COLO829 (cell line): ENCODE measurements around the gene MLPH.
A peak's percentile ranks its signal among the peaks of the same experiment; 100 is the strongest.

Source experiments
- DNase-seq: peaks from one replicate; pipeline ENCODE4 v3.0.0; 2012; ENCODE audit warnings: low spot score

The MLPH gene

DNA sequence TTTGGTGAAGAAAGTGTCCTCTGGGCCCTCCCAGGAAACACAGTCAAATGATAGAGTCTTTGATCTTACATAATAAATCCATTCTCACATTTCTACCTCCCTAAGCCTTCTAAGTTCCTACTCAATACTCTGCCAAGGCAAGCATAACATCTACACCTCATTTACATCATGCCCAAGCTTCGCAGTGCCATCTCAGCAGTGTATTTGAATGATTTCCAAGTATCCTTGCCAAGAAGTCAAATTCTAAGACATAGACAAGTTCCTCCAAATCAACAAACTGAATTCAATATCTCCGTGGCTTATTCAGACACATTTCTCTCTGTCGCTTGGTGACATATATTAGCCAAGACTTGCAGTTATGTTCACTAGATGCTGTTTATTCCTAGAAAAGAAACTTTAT, 8.1 kb upstream of the MLPH start:
- DNase-seq = no peak

DNA sequence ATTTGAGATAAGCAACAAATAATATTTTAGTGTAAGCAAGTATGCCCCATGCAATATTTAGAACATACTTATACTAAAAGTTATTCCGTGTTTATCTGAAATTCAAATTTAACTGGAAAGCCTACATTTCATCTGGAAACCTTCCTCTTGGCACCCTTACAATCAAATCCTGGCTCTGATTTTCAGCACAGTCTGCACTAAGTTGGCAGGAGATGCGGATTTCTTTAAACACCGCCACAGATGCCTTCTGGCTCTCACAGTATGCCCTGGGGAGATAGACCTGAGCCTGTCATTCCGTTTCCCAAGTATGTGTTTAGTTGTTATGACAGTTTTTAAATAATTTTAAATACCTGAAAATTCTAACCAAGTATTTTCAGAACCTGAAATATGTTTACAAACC, 7.3 kb upstream of the MLPH start:
- DNase-seq = no peak

DNA sequence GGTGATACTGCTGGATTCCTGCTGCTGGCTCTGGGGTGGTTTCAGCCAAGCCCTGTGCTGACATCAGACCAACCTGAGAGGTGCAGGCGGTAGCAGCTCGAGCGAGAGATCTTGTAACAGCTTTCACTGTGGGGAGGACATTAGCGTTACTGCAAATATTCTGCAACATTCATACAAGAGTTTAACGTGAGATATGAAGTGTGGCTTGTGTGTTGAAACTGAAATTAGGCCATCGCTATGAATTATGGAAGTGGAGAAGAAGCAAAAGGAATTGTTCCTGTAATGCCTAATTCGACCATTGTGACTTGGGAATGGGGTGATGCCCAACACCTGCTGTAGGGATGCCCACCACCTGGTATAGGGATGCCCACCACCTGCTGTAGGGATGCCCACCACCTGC, 6.5 kb upstream of the MLPH start:
- no peak for DNase-seq

DNA sequence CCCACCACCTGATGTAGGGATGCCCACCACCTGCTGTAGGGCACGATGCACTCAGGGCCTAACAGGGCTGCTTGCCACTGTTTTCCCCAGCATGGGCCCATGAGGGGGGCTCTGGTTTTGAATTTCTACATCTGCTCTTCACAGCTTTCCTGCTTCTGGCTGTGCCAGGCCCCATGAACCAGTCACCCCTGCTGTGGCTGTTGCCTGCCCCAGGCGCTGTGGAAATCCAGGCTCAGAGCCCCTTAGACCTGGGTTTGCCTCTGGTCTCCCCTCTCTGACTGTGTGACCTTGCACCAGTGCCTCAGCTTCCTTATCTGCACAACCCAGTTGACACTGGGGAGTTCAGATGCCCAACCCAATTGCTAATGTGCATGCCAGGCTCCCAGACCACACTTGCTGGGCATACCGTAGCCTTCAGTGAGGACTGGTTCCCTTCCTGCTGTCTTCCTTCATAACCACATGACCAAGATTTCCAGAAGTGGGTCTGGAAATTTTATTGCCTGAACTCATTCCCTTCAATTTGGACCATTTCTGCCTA, 6.0 kb upstream of the MLPH start:
- no peak for DNase-seq

DNA sequence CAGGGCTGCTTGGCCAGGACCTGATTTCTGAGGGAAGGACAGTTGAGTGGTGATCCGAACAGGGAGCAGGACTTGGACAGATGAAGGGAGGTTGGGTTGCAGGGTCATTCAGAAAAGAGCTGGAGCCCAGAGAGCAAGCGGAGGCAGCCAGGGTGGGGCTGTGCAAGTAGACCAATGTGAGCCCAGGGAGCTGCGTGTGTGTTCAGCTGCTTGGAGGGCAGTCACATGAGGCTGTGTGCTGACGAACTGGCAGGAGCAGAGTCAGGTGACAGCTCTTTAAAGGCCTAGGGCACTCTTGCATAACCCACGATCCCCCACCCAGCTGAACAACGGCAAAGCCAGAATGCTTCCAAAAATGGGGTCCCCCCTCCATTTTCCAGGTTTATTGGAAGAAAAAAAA, 4.6 kb upstream of the MLPH start:
- DNase-seq = peak; percentile 65

DNA sequence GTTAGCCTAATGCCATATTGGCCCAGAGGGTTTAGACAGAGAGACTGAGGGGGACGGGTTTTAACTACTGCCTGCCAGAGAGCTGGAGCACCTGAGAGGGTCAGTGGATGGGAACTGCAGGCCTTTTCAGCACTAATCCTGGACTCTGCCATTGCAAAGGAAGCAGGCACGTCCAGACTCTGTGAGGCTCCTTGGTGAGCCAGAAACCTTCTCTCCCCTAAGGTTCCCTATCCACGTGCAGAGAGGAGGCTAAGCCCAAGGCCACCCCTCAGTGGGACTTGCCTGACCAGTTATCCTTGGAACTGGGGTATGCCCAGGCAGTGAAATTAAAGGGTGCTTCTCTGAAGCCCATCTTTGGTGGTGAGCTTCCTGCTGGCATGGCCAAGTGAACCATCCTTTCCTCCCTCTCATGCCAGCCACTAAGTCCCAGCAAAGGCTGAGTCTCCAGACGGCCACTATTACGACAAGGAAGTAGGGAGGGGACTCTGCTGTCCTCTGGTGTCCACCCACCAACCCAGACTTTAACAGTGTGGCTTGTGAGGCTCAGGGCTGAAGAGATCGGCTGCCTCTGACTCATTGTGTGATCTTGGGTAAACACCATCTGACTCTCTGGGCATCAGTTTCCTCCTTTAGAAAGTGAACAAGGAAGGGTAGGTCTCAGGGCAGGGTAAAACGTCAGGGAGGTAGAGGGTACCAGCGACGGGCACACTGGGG, 3.9 kb upstream of the MLPH start:
- DNase-seq = no peak

DNA sequence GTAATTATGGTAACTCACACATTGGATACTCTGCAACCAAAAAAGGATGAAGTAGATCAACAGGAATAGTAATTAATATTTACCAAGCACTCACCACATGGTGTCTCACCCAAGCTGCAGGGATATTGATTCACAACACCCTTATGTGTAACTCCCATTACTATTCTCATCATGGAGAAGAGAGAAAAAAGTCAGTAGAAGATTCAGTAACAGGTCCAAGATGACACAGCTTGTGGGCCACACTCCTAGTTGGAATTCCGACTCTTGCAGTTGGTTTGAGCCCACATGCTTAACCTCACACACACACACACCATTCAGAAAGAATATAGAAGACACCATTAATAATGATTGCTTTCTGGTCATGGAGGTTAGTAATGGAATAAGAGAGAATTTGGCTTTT, 1.7 kb upstream of the MLPH start:
- DNase-seq = no peak

DNA sequence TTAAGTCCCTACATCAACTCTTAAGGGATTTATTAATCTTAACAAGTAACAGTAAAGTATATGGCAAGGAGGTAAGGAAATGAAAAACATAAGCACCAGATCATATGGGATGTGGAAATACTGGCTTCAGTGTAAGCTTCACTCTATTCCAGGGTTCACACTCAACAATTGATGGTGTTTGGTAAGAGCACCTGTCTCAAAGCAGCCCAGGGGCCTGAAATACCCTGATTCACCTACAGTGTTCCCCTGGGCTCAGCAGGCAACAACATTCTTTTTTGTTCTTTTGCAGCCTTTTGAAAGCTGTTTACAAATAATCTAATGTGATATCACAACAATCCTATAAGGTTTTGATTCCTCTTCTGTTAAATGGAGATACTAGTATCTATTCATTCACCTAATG, 1.2 kb upstream of the MLPH start:
- DNase-seq = no peak

DNA sequence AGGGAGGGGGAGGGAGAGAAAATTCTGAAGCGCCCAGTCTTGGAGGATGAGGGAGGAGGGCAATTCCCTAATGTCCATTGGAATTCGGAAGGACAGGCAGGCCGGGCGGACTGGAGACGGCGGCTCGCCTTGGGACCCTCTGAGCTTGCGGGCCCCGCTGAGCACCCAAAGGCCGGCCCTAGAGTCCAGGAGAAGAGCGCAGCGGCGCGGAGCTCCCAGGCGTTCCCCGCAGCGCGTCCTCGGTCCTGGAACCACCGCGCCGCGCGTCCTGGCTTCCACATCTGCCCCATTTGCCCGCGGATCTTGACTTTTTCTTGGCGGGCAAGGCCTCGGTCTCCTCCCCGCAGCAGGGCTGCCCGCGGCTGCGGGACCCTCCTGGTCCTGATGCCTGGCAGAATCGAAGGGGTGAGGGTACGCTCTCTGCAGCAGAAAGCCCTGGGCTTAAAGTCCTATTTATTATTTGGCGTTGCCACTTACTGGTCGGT, 675 bp upstream of the MLPH start:
- no peak for DNase-seq

DNA sequence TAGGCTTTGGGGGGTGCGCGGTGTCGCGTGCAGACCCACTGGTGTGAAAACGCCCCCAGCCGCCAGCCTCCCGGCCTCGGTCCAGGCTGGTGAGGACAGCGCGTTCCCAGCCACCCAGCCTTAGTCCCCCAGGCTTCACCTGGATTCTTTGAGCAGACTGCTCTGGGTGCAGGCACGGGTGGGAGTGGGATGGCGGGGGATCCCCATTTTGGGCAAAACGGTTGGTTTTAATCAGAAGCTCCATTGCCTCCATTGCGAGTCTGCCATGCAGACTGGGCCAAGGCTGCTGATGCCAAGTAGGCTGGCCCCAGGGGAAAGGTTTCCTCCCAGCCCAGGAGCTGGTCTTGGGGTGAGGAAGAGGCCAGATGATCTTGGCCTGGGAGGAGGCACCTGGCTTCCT, 445 bp downstream of the MLPH start:
- DNase-seq = no peak

DNA sequence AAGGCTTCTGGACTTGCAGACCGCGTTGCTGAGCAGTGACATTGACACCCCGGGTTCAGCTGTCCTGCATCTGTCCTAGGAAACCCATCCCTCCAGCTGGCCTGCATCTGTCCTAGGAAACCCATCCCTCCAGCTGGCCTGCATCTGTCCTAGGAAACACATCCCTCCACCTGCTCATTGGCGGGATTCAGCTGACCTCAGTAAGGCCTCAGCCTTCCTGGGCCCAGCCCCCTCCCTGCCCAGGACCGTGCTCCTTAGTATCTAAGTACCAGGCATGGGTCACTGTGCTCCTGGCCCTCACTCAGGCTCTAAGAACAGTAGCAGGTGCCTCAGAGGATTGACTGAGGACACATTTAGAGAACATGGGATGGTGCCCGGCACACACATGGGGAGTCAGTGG, 1.2 kb downstream of the MLPH start:
- DNase-seq = no peak

DNA sequence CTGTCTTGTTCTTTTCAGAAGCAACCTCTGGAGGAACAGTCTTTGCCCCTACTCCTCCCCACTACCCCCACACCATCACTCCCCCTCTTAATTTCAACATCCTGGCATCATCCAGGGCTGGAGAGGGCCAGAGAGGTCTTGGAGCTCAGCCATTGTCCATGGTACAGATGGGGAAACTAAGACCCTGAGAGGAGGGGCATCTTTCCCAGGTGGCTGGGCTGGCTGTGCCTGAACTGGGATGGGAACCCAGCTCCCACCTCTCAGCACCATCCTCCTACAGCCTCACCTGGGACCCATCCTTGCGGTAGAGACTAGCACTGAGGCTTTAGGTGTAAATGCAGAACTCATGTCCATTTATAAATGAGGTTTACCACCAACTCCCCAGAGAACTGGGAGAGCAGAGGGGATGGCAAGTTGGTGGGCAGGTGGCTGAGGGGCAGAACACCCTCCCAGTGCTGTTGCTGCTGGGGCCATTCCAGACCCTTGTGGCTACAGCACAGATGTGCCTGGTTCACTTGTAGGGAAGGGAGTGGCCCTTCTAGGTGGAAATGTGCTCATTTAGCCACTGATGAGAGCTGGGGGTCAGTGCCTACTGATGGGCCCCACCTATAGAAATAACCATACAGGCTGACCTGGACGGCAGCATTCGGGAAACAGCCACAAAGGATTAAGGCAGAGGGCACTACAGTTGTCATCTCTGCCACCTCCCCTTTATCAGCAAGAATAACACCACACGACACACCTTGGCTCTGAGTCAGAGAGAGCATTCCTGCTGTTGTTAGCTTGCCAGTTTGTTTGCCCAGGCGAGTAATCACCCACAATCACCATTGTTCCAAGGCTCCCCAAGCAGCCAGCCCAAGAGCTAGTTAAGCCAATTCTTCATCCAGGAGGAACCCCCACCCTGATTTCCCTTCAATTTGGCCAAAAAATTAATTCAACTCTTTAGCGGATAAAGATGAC, 2.1 kb downstream of the MLPH start:
- DNase-seq = no peak

DNA sequence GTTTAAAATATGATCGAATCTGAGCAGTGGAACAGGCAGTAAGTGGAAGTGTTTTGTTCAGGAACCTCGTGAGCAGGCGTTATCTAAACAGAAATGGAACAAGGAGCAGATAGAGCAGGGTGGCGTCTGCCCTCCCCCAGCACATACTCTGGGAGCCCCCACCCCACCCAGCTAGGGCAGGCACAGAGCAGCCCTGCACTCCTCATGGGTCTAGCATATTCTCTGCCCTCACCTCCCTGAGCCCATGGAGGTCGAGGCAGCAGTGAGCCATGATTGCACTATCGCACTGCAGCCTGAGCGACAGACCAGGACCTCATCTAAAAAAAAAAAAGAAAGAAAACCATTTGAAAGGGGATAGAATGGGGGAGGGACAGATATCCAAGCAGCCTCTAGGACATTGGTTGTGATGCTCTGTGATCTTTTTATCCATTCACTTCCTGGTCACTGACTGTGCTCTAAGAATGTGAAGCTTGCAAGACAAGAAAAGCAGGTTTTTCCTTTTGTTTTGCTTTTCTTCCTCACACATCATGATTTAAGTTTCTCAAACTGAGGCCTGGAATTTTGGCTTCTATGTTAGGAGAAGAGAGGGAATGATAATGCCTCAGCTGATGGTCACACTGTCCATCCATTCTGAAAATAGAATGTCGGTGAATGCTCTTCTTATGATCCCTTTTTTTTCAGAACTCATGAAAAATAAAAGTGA, 3.1 kb downstream of the MLPH start:
- DNase-seq = peak; percentile 29

DNA sequence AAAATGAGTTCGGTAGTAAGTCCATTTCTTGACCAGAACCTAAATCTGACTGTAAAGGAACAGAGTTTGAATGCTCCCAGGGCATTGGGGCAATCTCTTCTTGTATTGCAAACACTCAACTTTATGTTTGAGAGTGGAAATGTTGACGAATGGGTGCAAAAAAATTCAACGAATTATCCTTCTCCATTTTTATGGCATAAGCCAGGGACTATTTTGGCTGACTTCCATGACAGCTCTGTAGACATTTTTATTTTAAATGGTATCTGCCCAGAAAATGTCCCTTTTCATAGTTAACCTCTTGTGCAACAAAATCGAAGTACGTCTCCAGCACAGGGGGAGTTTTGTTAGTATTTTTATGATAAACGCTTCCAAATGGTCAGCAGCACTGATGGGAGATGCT, 3.7 kb downstream of the MLPH start:
- no peak for DNase-seq

DNA sequence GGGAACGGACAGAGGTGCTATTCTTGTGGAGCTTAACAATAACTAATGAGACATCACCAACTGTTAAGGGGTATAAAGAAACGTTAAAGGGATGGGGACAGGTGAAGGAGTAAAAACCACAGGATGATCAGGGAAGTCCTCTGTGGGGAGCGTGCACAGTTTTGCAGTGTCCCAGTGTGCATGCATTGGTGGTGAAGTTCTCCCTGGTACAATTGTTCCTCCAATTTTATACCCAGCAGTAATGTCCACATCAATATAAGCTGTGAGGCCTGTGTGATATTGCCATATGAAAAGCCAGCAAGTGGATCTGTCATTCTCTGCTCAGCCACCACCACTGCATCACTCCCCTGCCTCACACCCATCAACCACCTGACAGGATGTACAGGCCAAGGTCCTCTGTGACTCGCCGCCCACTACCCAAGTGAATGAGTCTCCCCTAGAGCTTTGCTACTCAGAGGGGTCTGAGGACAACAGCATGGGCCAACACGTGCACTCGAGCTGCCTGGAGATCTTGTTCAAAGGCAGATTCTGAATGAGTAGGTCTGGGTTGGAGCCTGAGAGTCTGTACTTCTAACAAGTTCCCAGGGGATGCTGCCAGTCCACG, 4.6 kb downstream of the MLPH start:
- DNase-seq = no peak

DNA sequence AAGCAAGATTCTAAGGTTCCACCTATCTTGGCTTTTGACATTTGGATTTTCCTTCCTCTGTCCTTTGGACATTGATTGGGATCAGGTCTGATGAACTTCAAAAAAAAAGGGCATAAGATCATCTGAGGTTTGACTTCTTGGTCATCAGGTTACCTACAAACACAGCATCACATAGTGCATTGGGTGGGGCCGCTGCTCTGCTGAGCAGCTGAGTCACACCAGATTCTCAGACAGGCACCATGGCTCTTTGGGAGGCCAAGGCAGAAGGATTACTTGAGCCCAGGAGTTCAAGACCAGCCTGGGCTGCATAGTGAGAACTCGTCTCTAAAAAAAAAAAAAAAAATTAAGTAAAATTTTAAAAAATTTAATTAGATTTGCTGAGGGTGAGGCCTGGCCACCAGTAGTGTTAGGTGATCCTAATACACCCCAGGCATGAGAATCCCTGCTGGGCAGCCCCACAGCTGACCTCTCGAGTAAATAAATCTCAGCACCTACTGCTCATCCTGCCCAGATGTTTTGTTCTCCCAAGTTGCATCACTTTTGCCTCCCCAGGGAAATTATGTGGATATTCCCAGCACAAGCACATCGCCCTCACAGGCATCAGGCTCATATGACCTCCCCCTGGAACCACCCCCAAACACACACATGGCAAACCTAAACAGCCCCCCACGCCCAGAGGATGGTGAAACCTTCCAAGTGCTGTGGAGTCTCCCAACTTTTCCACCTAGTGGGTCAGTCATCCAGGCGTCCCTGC, 5.3 kb downstream of the MLPH start:
- no peak for DNase-seq

DNA sequence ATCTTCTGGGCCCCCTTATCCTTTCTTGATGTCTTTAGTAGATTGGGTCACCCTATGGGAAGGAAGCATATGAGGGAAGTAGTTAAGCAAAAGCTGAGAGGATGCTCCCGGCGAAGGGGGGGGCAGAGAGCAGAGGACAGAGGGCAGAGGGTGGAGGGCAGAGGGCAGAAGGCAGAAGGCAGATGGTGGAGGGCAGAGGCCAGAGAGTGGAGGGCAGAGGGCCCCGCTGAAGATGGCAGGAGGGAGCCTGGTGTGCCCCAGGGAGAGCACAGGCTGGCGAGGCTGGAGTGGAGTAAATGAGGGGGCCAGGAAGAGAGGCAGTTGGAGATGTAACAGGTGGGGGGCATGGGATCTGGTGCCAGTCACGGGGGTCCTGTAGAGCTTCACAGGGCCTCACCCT, 7.0 kb downstream of the MLPH start:
- DNase-seq = no peak

DNA sequence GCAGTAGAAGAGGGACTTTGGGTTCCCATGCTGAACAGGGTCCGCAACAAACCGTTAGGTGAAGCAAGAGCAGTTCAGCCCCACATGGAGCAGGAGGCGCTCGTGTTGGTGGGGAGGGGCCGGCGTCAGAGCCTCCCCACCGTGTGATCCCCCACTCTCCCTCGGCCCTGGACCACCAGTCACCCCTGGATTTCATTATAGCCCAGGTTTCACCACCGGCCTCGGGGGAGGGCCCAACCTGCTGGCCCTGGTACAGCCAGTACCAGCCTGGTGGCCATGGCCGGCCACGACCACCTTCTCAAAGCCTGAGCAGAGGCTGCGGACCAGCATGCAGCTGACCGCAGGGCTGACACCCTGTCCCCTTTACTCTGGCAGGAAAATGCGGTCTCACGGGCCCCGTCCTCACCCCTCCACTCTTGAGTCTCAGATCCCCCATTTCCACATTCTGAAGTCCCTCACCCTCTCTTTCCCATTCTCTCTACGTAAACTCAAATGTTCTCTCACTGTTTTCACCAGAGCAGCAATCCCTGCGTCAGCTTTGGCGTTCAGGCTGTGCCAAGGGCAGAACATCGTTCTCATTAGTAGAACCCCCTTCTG, 8.6 kb downstream of the MLPH start:
- DNase-seq = no peak

DNA sequence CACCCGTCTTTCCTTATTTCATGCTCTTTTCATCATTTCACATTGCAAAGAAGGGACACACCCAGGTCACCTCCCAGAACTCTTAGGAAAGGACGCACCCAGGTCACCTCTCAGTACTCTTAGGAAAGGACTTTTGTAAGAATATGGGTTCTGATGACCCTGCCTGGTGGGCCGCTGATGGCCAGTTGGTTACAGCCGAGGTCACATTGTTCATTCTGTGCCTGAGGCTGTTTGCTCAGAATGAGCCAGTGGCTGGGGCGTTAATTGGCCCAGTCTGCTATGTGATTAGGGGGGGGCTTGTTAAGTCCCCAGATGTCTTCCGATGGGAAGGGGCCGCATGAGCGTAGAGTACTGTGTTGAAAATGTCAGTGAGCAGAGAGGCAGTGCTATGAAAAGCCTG, 9.4 kb downstream of the MLPH start:
- no peak for DNase-seq

DNA sequence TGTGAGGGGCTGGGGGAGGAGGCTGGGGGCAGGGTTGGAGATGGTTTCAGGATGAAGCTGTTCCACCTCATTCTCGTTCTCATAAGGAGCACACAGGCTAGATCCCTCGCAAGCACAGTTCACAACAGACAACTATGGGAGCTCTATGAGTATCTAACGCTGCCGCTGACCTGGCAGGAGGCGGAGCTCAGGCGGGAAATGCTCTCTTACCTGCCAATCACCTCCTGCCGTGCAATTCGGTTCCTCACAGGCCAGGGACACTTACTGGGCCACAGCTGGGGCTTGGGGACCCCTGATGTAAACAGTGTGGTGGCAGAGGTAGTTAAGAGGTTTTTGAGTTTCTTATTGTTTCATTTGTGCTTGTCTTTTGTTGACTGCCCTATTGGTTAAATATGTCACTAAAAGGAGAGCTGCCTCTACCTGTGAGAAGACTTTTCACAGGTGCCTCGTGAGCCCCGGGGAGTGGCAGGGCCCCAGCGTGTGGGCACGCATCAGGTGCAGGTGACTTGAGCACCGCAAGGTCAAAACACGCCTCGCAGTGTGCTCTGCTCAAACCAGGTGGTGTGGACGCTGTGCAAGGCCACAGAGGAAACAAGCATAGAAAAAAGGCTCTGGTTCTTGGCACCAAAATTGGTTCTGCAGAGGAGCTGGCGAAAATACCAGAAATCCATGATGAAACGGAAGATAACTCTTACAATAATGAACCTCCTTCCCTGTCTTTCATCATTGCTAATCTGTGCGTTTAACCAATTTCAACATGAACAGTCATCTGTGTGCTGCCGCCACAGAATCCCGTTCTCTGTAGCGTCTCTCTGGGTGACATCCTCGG, 10.2 kb downstream of the MLPH start:
- no peak for DNase-seq
